Spinal cord (tissue), 4 donors: ENCODE results near the gene IGHMBP2. TPM values are rescaled to one million over a fixed set of nuclear protein-coding genes. Genes with fewer than 3 reads are reported as not detected.

Experiments
- polyA plus RNA-seq, 2 donors: library from polyadenylated mRNA; unstranded; fragments of 120-200 nt; gene quantifications; one replicate each; pipeline ENCODE4 v1.2.1, GENCODE V29; 2013; ENCODE audit not compliant: insufficient read length in 2 of 2
- total RNA-seq, 2 donors: library from RNA; depleted of rRNA in 1 of 2; stranded (reverse); fragments of 120-200 nt in 1 of 2; fragments of >200 nt in 1 of 2; gene quantifications; one replicate each; pipeline versions ENCODE4 v1.2.3 to v1.2.4, GENCODE V29; 2013 to 2014

The IGHMBP2 gene
- total and polyA plus RNA-seq, 4 donors: 11.4 to 28.1 (median 16.0) TPM

Other genes starting within 250 kb of the IGHMBP2 start
- gene GAL, start 219.3 kb upstream of the IGHMBP2 start, total RNA-seq: 1 to 10 TPM; 1.2 to 3.7 TPM
- gene GAL, start 219.3 kb upstream of the IGHMBP2 start, polyA plus RNA-seq: 1 to 10 TPM; 8.0 to 9.1 TPM
- 1 to 10 TPM; 1.5 to 4.7 TPM for gene TESMIN, start 152.4 kb upstream of the IGHMBP2 start, total RNA-seq
- gene TESMIN, start 152.4 kb upstream of the IGHMBP2 start, polyA plus RNA-seq: 1 to 10 TPM; 6.4 to 8.8 TPM
- gene CPT1A, start 62.0 kb upstream of the IGHMBP2 start, total RNA-seq: 10 to 100 TPM; 32.5 to 32.7 TPM
- 10 to 100 TPM; 22.9 to 28.0 TPM for gene CPT1A, start 62.0 kb upstream of the IGHMBP2 start, polyA plus RNA-seq
- gene MRPL21, start 59 bp upstream of the IGHMBP2 start, total RNA-seq: 10 to 100 TPM; 53.5 to 94.9 TPM
- 10 to 100 TPM; 66.7 to 94.1 TPM for gene MRPL21, start 59 bp upstream of the IGHMBP2 start, polyA plus RNA-seq
- gene MRGPRD, start 77.1 kb downstream of the IGHMBP2 start, total RNA-seq: under 1 TPM in 1 of 2 donors, not detected in 1; 0.89 TPM
- gene MRGPRD, start 77.1 kb downstream of the IGHMBP2 start, polyA plus RNA-seq: not detected
- 10 to 100 TPM; 13.4 to 28.6 TPM for gene MRGPRF, start 109.4 kb downstream of the IGHMBP2 start, total RNA-seq
- 10 to 100 TPM in 1 of 2 donors, 1 to 10 TPM in 1; 2.5 to 12.0 TPM for gene MRGPRF, start 109.4 kb downstream of the IGHMBP2 start, polyA plus RNA-seq
- gene TPCN2, start 145.0 kb downstream of the IGHMBP2 start, total RNA-seq: 10 to 100 TPM in 1 of 2 donors, 1 to 10 TPM in 1; 8.7 to 13.8 TPM
- gene TPCN2, start 145.0 kb downstream of the IGHMBP2 start, polyA plus RNA-seq: 10 to 100 TPM; 16.8 to 25.9 TPM